MM.1S (cell line): ENCODE results near the gene KRT39.

Source experiments
- DNase-seq: peaks from one replicate; pipeline ENCODE4 v3.0.0-alpha.2; 2015
- H2AFZ ChIP-seq: fragments of 300-600 bp; sonication (generic); 2 replicates; pipeline ENCODE4 v1.6.0; 2016; ENCODE audit warnings: antibody characterized with exemption, low read length
- H3F3A ChIP-seq: fragments of 300-600 bp; sonication (generic); 2 replicates; pipeline ENCODE4 v1.6.1; 2016; ENCODE audit warnings: mild to moderate bottlenecking, antibody characterized with exemption, low read length, moderate library complexity, mixed read lengths; ENCODE audit not compliant: insufficient read depth
- H3K27ac ChIP-seq: fragments of 300-600 bp; sonication (generic); 2 replicates; pipeline ENCODE4 v1.5.1; 2016; ENCODE audit warnings: mild to moderate bottlenecking, low read length
- H3K27me3 ChIP-seq: fragments of 300-600 bp; sonication (generic); replicated peaks from 2 replicates; pipeline ENCODE4 v1.6.0; 2016; ENCODE audit warnings: low read length; ENCODE audit not compliant: insufficient read depth
- H3K36me3 ChIP-seq: fragments of 300-600 bp; sonication (generic); replicated peaks from 2 replicates; pipeline ENCODE4 v1.6.1; 2016; ENCODE audit warnings: mild to moderate bottlenecking, low read length, mixed read lengths; ENCODE audit not compliant: insufficient read depth
- H3K4me1 ChIP-seq: fragments of 300-600 bp; sonication (generic); 2 replicates; pipeline ENCODE4 v1.6.1; 2016; ENCODE audit warnings: low read length, mixed read lengths
- H3K4me2 ChIP-seq: fragments of 300-600 bp; sonication (generic); 2 replicates; pipeline ENCODE4 v1.6.0; 2016; ENCODE audit warnings: low read depth, low read length
- H3K4me3 ChIP-seq: fragments of 300-600 bp; sonication (generic); 2 replicates; pipeline ENCODE4 v1.5.1; 2016; ENCODE audit warnings: low read length, mixed read lengths
- H3K79me2 ChIP-seq: fragments of 300-600 bp; sonication (generic); 2 replicates; pipeline ENCODE4 v1.6.1; 2016; ENCODE audit warnings: mixed run types, low read length, mixed read lengths
- H3K9ac ChIP-seq: fragments of 300-600 bp; sonication (generic); 2 replicates; pipeline ENCODE4 v1.6.1; 2016; ENCODE audit warnings: low read length, mixed read lengths
- H3K9me2 ChIP-seq: fragments of 300-600 bp; sonication (generic); replicated peaks from 2 replicates; pipeline ENCODE4 v1.6.1; 2016; ENCODE audit warnings: mild to moderate bottlenecking, low read length, mixed read lengths; ENCODE audit not compliant: insufficient read depth
- H3K9me3 ChIP-seq: fragments of 300-600 bp; sonication (generic); replicated peaks from 2 replicates; pipeline ENCODE4 v1.6.1; 2016; ENCODE audit warnings: mild to moderate bottlenecking, low read length, mixed read lengths; ENCODE audit not compliant: insufficient read depth
- H4K20me1 ChIP-seq: fragments of 300-600 bp; sonication (generic); 2 replicates; pipeline ENCODE4 v1.6.1; 2016; ENCODE audit warnings: mild to moderate bottlenecking, low read length, moderate library complexity, mixed read lengths; ENCODE audit not compliant: insufficient read depth
- CTCF ChIP-seq: fragments of 300-600 bp; sonication (generic); IDR thresholded peaks from 2 replicates; pipeline ENCODE4 v1.5.1; 2016; ENCODE audit warnings: antibody characterized with exemption, low read length, mixed read lengths
- EZH2 ChIP-seq: fragments of 300-600 bp; sonication (generic); optimal IDR thresholded peaks from 2 replicates; pipeline ENCODE3; 2017; ENCODE audit warnings: low read depth, mild to moderate bottlenecking, antibody characterized with exemption, low read length, mixed read lengths
- EZH2phosphoT487 ChIP-seq: fragments of 300-600 bp; sonication (generic); IDR thresholded peaks from 2 replicates; pipeline ENCODE4 v1.6.1; 2018; ENCODE audit warnings: antibody characterized with exemption, low read length

Gene KRT39

GRCh38 chr17:40950176-40950575, 16.6 kb downstream of the KRT39 start:
- DNase-seq: no peak
- Histone ChIP-seq H3K36me3 (no peaks in the 10 kb centered on the region), H3K4me3 (no peak overlapping the region), H3K27ac (no peak overlapping the region), H3K4me1 (no peaks in the 10 kb centered on the region), H3K9me3 (no peaks in the 10 kb centered on the region), H3K79me2 (no peaks in the 10 kb centered on the region), H2AFZ (no peak overlapping the region), H3K9ac (no peak overlapping the region), H3K9me2 (no peaks in the 10 kb centered on the region), H3K4me2 (no peak overlapping the region), H3F3A (no peaks in the 10 kb centered on the region), H4K20me1 (no peaks in the 10 kb centered on the region), H3K27me3 (no peaks in the 10 kb centered on the region)
- no peak for TF ChIP-seq EZH2phosphoT487
- no peak for TF ChIP-seq EZH2
- TF ChIP-seq CTCF: no peak

- no peak overlapping the region for H3K4me2 ChIP-seq
- no peak for DNase-seq
- no peaks in the 10 kb centered on the region for H3K36me3 ChIP-seq
- H3K79me2 ChIP-seq: no peaks in the 10 kb centered on the region
- no peaks in the 10 kb centered on the region for H4K20me1 ChIP-seq
- no peak for TF ChIP-seq EZH2
- no peak for TF ChIP-seq EZH2phosphoT487
- no peak for TF ChIP-seq CTCF
- no peak overlapping the region for H3K4me3 ChIP-seq
- H3K4me1 ChIP-seq: no peaks in the 10 kb centered on the region
- H3K9ac ChIP-seq: no peak overlapping the region
- H3K9me3 ChIP-seq: no peaks in the 10 kb centered on the region
- H3K27me3 ChIP-seq: no peaks in the 10 kb centered on the region
- H2AFZ ChIP-seq: no peak overlapping the region
- no peaks in the 10 kb centered on the region for H3K9me2 ChIP-seq
- H3K27ac ChIP-seq: no peak overlapping the region
- no peaks in the 10 kb centered on the region for H3F3A ChIP-seq
Measured at GRCh38 chr17:40949418-40949817, 17.3 kb downstream of the KRT39 start.

GRCh38 chr17:40947929-40948328, 18.8 kb downstream of the KRT39 start:
- Histone ChIP-seq H3K9me2 (no peaks in the 10 kb centered on the region), H3F3A (no peaks in the 10 kb centered on the region), H3K4me3 (no peak overlapping the region), H2AFZ (no peak overlapping the region), H3K9me3 (no peaks in the 10 kb centered on the region), H4K20me1 (no peaks in the 10 kb centered on the region), H3K9ac (no peak overlapping the region), H3K4me2 (no peak overlapping the region), H3K27ac (no peak overlapping the region), H3K36me3 (no peaks in the 10 kb centered on the region), H3K79me2 (no peaks in the 10 kb centered on the region), H3K27me3 (no peaks in the 10 kb centered on the region), H3K4me1 (no peaks in the 10 kb centered on the region)
- no peak for TF ChIP-seq CTCF
- no peak for DNase-seq

GRCh38 chr17:40945414-40945813, 21.3 kb downstream of the KRT39 start:
- Histone ChIP-seq H3K36me3 (no peaks in the 10 kb centered on the region), H3K9me3 (no peaks in the 10 kb centered on the region), H4K20me1 (no peaks in the 10 kb centered on the region), H3K27ac (no peak overlapping the region), H3K9me2 (no peaks in the 10 kb centered on the region), H3K4me3 (no peak overlapping the region), H3K27me3 (no peaks in the 10 kb centered on the region), H3K9ac (no peak overlapping the region), H3K79me2 (no peaks in the 10 kb centered on the region), H3F3A (no peaks in the 10 kb centered on the region), H3K4me2 (no peak overlapping the region), H3K4me1 (no peaks in the 10 kb centered on the region), H2AFZ (no peak overlapping the region)
- DNase-seq: no peak
- TF ChIP-seq CTCF: no peak
- no peak for TF ChIP-seq EZH2
- TF ChIP-seq EZH2phosphoT487: no peak
